Measurements from ENCODE around the gene CST11.

CST11 gene

GRCh38 chr20:23425129-23425528 lies 27.5 kb downstream of the CST11 start:
- Histone ChIP-seq H3K4me1 (ENCODE audit: control insufficient read depth, insufficient read depth, low read length) (no peaks in the 10 kb centered on the region), H3K9me3 (ENCODE audit: control insufficient read depth, low read length) (no peaks in the 10 kb centered on the region), H3K27ac (ENCODE audit: insufficient read depth, low read depth, low read length, poor library complexity, severe bottlenecking) (no peak overlapping the region), H3K36me3 (ENCODE audit: control insufficient read depth, insufficient read depth, low read length) (no peaks in the 10 kb centered on the region), H3K27me3 (ENCODE audit: control insufficient read depth, insufficient read depth, low read length, poor library complexity, severe bottlenecking) (no peaks in the 10 kb centered on the region), H3K4me3 (ENCODE audit: insufficient read depth, low read depth, low read length) (no peak overlapping the region)
- WGBS, 2 experiments, result 90 to 92% methylated on average over 9 of the region's 9 CpGs

- Histone ChIP-seq H3K9me3 (ENCODE audit: control insufficient read depth, low read length) (no peaks in the 10 kb centered on the region), H3K36me3 (ENCODE audit: control insufficient read depth, insufficient read depth, low read length) (no peaks in the 10 kb centered on the region), H3K4me3 (ENCODE audit: insufficient read depth, low read depth, low read length) (peak within 1 kb of the TSS; percentile 91), H3K4me1 (ENCODE audit: control insufficient read depth, insufficient read depth, low read length) (peaks cover 5% of the 10 kb centered on the region), H3K27me3 (ENCODE audit: control insufficient read depth, insufficient read depth, low read length, poor library complexity, severe bottlenecking) (no peaks in the 10 kb centered on the region), H3K27ac (ENCODE audit: insufficient read depth, low read depth, low read length, poor library complexity, severe bottlenecking) (no peak within 1 kb of the TSS)
- WGBS, 2 experiments, result 1% methylated on average over 64 of the region's 64 CpGs
These were observed 31.4 kb downstream of the CST11 start, which contains the start of gene NAPB for GRCh38 chr20:23420943-23421931. Gene NAPB, minus strand, starts transcription at chr20:23421488. Its CDS starts 86 bp downstream, at chr20:23421402.

DNA sequence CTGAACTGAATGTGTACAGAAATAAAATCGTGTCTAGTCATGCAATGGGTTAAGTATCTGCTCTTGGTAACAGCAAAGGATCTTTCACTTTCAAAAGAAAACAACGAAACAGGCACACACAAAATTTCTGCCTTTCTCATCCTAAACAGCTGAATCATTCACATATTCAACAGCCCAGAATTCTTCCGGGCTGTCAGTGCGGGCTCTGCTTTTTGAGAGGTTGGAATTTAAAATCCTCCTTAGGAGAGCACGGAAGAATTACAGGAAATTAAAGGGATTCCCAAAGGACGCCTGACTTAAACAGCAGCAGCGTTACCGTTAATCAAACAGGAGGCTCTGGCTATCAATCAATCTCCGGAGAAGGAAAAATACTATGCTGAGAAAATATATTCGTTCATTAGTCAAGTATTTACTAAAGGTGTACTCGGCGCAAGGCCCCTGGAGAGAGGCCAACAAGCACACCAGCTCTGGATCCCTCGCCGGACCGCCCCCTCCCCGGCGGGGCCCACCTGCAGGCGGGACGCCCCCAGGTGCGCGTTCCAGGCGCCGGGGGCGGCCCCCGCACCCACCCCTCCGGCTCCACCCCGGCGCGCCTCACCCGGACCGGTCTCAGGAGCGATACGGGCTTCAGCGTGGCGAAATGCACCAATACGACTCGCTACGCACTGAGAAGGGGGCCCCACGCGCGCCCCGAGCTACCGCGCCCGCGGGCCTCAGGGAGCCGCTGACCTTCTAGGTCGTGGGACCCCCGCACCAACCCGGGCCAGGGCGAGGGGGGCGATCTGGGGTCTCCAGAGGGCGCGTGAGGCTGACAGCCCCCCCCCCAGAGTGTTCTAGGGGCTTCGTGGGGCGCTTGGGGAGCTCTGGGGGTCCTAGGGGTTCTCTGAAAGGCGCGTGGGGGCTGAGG lies 32.4 kb downstream of the CST11 start:
- Histone ChIP-seq H3K27me3 (ENCODE audit: control insufficient read depth, insufficient read depth, low read length, poor library complexity, severe bottlenecking) (no peaks in the 10 kb centered on the region), H3K36me3 (ENCODE audit: control insufficient read depth, insufficient read depth, low read length) (no peaks in the 10 kb centered on the region), H3K4me1 (ENCODE audit: control insufficient read depth, insufficient read depth, low read length) (peaks cover 5% of the 10 kb centered on the region), H3K4me3 (ENCODE audit: insufficient read depth, low read depth, low read length) (peak overlapping the region; percentile 91), H3K9me3 (ENCODE audit: control insufficient read depth, low read length) (no peaks in the 10 kb centered on the region), H3K27ac (ENCODE audit: insufficient read depth, low read depth, low read length, poor library complexity, severe bottlenecking) (no peak overlapping the region)
- 2 to 3% methylated on average over 58 of the region's 58 CpGs for WGBS, 2 experiments

DNA sequence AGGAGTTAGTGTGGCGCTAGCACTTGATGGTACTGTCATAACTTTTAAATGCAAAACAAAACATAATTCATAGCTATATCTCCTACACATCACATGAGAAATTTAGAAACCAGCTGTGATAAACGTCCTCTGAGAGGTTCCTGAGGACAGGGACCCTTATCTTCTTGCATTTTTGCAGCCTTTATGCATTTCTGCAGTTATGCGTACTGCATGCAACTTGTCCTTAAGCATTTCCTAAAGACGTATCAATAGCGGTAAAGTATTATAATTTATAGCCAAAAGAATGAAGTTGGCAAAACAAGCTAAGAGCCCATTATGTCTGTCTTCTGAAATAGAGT lies 33.0 kb downstream of the CST11 start:
- Histone ChIP-seq H3K36me3 (ENCODE audit: control insufficient read depth, insufficient read depth, low read length) (no peaks in the 10 kb centered on the region), H3K27me3 (ENCODE audit: control insufficient read depth, insufficient read depth, low read length, poor library complexity, severe bottlenecking) (no peaks in the 10 kb centered on the region), H3K9me3 (ENCODE audit: control insufficient read depth, low read length) (no peaks in the 10 kb centered on the region), H3K27ac (ENCODE audit: insufficient read depth, low read depth, low read length, poor library complexity, severe bottlenecking) (no peak overlapping the region), H3K4me3 (ENCODE audit: insufficient read depth, low read depth, low read length) (peak overlapping the region; percentile 91), H3K4me1 (ENCODE audit: control insufficient read depth, insufficient read depth, low read length) (peaks cover 5% of the 10 kb centered on the region)
- whole genome bisulfite sequencing, 2 experiments, result 68 to 82% methylated on average over 4 to 5 of the region's 5 CpGs

GRCh38 chr20:23417861-23418260 lies 34.8 kb downstream of the CST11 start:
- Histone ChIP-seq H3K27me3 (ENCODE audit: control insufficient read depth, insufficient read depth, low read length, poor library complexity, severe bottlenecking) (no peaks in the 10 kb centered on the region), H3K4me3 (ENCODE audit: insufficient read depth, low read depth, low read length) (no peak overlapping the region), H3K27ac (ENCODE audit: insufficient read depth, low read depth, low read length, poor library complexity, severe bottlenecking) (no peak overlapping the region), H3K4me1 (ENCODE audit: control insufficient read depth, insufficient read depth, low read length) (peaks cover 5% of the 10 kb centered on the region), H3K9me3 (ENCODE audit: control insufficient read depth, low read length) (no peaks in the 10 kb centered on the region), H3K36me3 (ENCODE audit: control insufficient read depth, insufficient read depth, low read length) (no peaks in the 10 kb centered on the region)

- Histone ChIP-seq H3K27ac (ENCODE audit: insufficient read depth, low read depth, low read length, poor library complexity, severe bottlenecking) (no peak overlapping the region), H3K36me3 (ENCODE audit: control insufficient read depth, insufficient read depth, low read length) (no peaks in the 10 kb centered on the region), H3K9me3 (ENCODE audit: control insufficient read depth, low read length) (no peaks in the 10 kb centered on the region), H3K4me1 (ENCODE audit: control insufficient read depth, insufficient read depth, low read length) (peaks cover 5% of the 10 kb centered on the region), H3K4me3 (ENCODE audit: insufficient read depth, low read depth, low read length) (no peak overlapping the region), H3K27me3 (ENCODE audit: control insufficient read depth, insufficient read depth, low read length, poor library complexity, severe bottlenecking) (no peaks in the 10 kb centered on the region)
- 95 to 96% methylated on average over 6 of the region's 6 CpGs for WGBS, 2 experiments
These were observed 36.6 kb downstream of the CST11 start for GRCh38 chr20:23415959-23416583.

- Histone ChIP-seq H3K36me3 (ENCODE audit: control insufficient read depth, insufficient read depth, low read length) (no peaks in the 10 kb centered on the region), H3K27me3 (ENCODE audit: control insufficient read depth, insufficient read depth, low read length, poor library complexity, severe bottlenecking) (no peaks in the 10 kb centered on the region), H3K9me3 (ENCODE audit: control insufficient read depth, low read length) (no peaks in the 10 kb centered on the region), H3K27ac (ENCODE audit: insufficient read depth, low read depth, low read length, poor library complexity, severe bottlenecking) (no peak overlapping the region), H3K4me3 (ENCODE audit: insufficient read depth, low read depth, low read length) (no peak overlapping the region), H3K4me1 (ENCODE audit: control insufficient read depth, insufficient read depth, low read length) (peaks cover 5% of the 10 kb centered on the region)
- 92 to 97% methylated on average over 4 to 5 of the region's 5 CpGs for WGBS, 2 experiments
These were observed 37.1 kb downstream of the CST11 start for GRCh38 chr20:23415555-23415954.

DNA sequence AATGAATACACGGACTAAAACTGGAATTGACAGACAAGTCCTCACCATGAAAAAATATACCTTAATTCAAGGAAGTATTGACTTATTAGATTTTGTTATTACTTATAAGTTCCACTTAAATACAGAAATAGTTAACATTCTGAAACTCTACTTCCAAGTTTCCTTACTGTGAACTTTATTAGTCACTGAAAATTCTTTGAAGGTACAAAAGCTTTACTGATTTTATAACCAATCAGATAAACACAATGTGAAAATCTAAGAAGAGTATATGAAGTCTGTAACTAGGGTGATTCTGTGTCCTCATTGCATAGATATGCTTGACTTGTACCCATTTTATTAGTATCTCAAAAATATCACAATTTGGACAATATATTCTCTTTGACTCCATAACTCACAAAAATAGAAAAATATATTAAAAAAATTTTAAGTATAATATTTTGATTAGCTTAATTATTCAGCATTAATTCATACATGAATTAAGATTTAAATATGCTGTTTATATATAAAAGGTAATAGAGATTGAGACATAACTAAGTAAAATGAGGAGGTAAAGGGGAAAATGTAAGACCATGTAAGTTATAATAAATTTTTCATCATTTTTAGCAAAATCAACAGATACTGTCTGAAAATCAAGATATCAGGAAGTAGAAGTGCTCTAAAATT lies 38.0 kb downstream of the CST11 start:
- no peak overlapping the region for H3K27ac ChIP-seq (ENCODE audit: insufficient read depth, low read depth, low read length, poor library complexity, severe bottlenecking)
- no peaks in the 10 kb centered on the region for H3K9me3 ChIP-seq (ENCODE audit: control insufficient read depth, low read length)
- 83% methylated on average over 1 of the region's 1 CpG; no CpG with 5 or more reads in 1 of the 2 experiments for WGBS, 2 experiments
- H3K4me1 ChIP-seq (ENCODE audit: control insufficient read depth, insufficient read depth, low read length), result peaks cover 3% of the 10 kb centered on the region
- no peaks in the 10 kb centered on the region for H3K27me3 ChIP-seq (ENCODE audit: control insufficient read depth, insufficient read depth, low read length, poor library complexity, severe bottlenecking)
- H3K4me3 ChIP-seq (ENCODE audit: insufficient read depth, low read depth, low read length), result no peak overlapping the region
- H3K36me3 ChIP-seq (ENCODE audit: control insufficient read depth, insufficient read depth, low read length), result no peaks in the 10 kb centered on the region

DNA sequence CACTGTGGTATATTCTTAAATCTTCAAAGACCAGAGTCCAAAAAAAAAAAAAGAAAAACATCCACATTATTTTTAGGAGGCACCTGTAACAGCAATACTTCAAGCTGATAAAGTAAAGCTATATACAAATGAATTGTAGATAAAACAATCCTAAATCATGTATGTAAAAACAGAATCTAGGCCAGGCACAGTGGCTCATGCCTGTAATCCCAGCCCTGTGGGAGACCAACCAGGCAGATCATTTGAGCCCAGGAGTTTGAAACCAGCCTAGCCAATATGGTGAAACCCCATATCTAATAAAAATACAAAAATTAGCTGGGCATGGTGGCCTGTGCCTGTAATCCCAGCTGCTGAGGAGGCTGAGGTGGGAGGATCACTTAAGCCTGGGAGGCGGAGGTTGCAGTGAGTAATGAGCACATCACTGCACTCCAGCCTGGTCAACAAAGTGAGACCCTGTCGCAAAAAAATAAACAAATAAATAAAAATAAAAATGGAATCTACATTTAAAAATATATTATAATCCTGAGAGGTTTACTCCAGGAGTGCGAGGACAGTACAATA lies 38.7 kb downstream of the CST11 start:
- no peaks in the 10 kb centered on the region for H3K27me3 ChIP-seq (ENCODE audit: control insufficient read depth, insufficient read depth, low read length, poor library complexity, severe bottlenecking)
- 87 to 98% methylated on average over 1 to 2 of the region's 3 CpGs for WGBS, 2 experiments
- H3K4me3 ChIP-seq (ENCODE audit: insufficient read depth, low read depth, low read length), result no peak overlapping the region
- no peaks in the 10 kb centered on the region for H3K4me1 ChIP-seq (ENCODE audit: control insufficient read depth, insufficient read depth, low read length)
- H3K9me3 ChIP-seq (ENCODE audit: control insufficient read depth, low read length), result no peaks in the 10 kb centered on the region
- H3K27ac ChIP-seq (ENCODE audit: insufficient read depth, low read depth, low read length, poor library complexity, severe bottlenecking), result no peak overlapping the region
- H3K36me3 ChIP-seq (ENCODE audit: control insufficient read depth, insufficient read depth, low read length), result no peaks in the 10 kb centered on the region

All from ectodermal cell (in vitro differentiated cells).